ENCODE results near the gene HNRNPM.

Gene HNRNPM

GRCh38 chr19:8530061-8530679 is 85.4 kb downstream of the HNRNPM start:
- no peak for DNase-seq
- TF ChIP-seq GATA1 (IDR thresholded peaks at IDR 0.05; ENCODE audit: low read depth, low read length) (no peak), POLR2A (IDR thresholded peaks at IDR 0.05; ENCODE audit: low read length) (no peak)

- TF ChIP-seq GATA1 (IDR thresholded peaks at IDR 0.05; ENCODE audit: low read depth, low read length) (no peak), POLR2A (IDR thresholded peaks at IDR 0.05; ENCODE audit: low read length) (no peak)
Observed at GRCh38 chr19:8531470-8531869, 86.7 kb downstream of the HNRNPM start.

GRCh38 chr19:8532225-8532624 is 87.5 kb downstream of the HNRNPM start:
- no peak for DNase-seq
- TF ChIP-seq POLR2A (IDR thresholded peaks at IDR 0.05; ENCODE audit: low read length) (no peak), GATA1 (IDR thresholded peaks at IDR 0.05; ENCODE audit: low read depth, low read length) (no peak)

More at GRCh38 chr19:8531470-8531869, 86.7 kb downstream of the HNRNPM start:
- no peak for DNase-seq

GRCh38 chr19:8536282-8536681 is 91.5 kb downstream of the HNRNPM start:
- TF ChIP-seq POLR2A (IDR thresholded peaks at IDR 0.05; ENCODE audit: low read length) (no peak), GATA1 (IDR thresholded peaks at IDR 0.05; ENCODE audit: low read depth, low read length) (no peak)
- DNase-seq = no peak

GRCh38 chr19:8537099-8537498 is 92.3 kb downstream of the HNRNPM start:
- no peak for DNase-seq
- TF ChIP-seq GATA1 (IDR thresholded peaks at IDR 0.05; ENCODE audit: low read depth, low read length) (no peak), POLR2A (IDR thresholded peaks at IDR 0.05; ENCODE audit: low read length) (no peak)

Data from erythroblast (primary cell).